GM12878 (cell line): Measurements from ENCODE around the gene LRRC26. TPM values are rescaled to one million over a fixed set of nuclear protein-coding genes. Genes with fewer than 3 reads are reported as not detected.

ENCODE experiments used
- ATAC-seq: fragments of 200-7000 bp; cut with Tn5 transposase; 3 replicates; pipeline ENCODE4 v1.9.1; 2020; ENCODE audit warnings: mild to moderate bottlenecking, moderate library complexity
- BruUV-seq: library from RNA; stranded (reverse); fragments of 400-500 nt; replicated peaks from 2 replicates; lab custom pipeline; 2021; lab: Mats Ljungman, UMichigan
- CTCF ChIA-PET: fragments of 300-600 bp; sonication (Branson Sonifier 250); formaldehyde crosslinking; extraction: SDS; loops from one replicate; lab custom pipeline; 2021; ENCODE audit warnings: inconsistent platforms; lab: Yijun Ruan, JAX
- POLR2A ChIA-PET: fragments of 350-600 bp; formaldehyde crosslinking; extraction: SDS; loops from one replicate; lab custom pipeline; 2021; ENCODE audit warnings: inconsistent platforms; lab: Charles Lee
- RAD21 ChIA-PET: fragments of 300-600 bp; sonication (Branson Sonifier 250); formaldehyde crosslinking; loops from one replicate; lab custom pipeline; 2023; ENCODE audit warnings: antibody characterized with exemption; ENCODE audit not compliant: unreplicated experiment; lab: Charles Lee
- SMC1A ChIA-PET: fragments of 300-600 bp; sonication (Branson Sonifier 250); formaldehyde crosslinking; loops from one replicate; lab custom pipeline; 2023; ENCODE audit not compliant: unreplicated experiment, uncharacterized antibody; lab: Charles Lee
- DNase-seq: peaks from one replicate; pipeline ENCODE4 v3.0.0-alpha.2; 2011; ENCODE audit warnings: low read depth, low spot score
- FAIRE-seq: peaks from 3 replicates; lab custom pipeline; 2011; peaks lifted over from hg19 to GRCh38; lab: Jason Lieb, UNC
- H2AFZ ChIP-seq: 2 replicates; pipeline ENCODE4 v1.6.0; 2011; ENCODE audit warnings: low read depth, low read length, control low read depth; ENCODE audit not compliant: control insufficient read depth
- H3K27ac ChIP-seq: 2 replicates; pipeline ENCODE4 v1.5.1; 2011; ENCODE audit warnings: control low read depth; ENCODE audit not compliant: control insufficient read depth, insufficient read depth
- H3K27me3 ChIP-seq, 2 experiments: replicated peaks in 1 of 2; 2 replicates each; pipeline versions ENCODE4 v1.6.0 to v1.6.1; 2011; ENCODE audit warnings: low read length in 1 of 2; ENCODE audit not compliant: control insufficient read depth in 2 of 2, insufficient read depth in 2 of 2
- H3K36me3 ChIP-seq, 2 experiments: 2 replicates each; pipeline ENCODE4 v1.5.1; 2011; ENCODE audit warnings: low read length in 1 of 2; ENCODE audit not compliant: control insufficient read depth in 2 of 2, insufficient read depth in 2 of 2
- H3K4me1 ChIP-seq: 2 replicates; pipeline ENCODE4 v1.6.1; 2011; ENCODE audit warnings: mild to moderate bottlenecking, low read length, moderate library complexity, mixed read lengths; ENCODE audit not compliant: control insufficient read depth, insufficient read depth
- H3K4me2 ChIP-seq: 2 replicates; pipeline ENCODE4 v1.6.0; 2011; ENCODE audit warnings: control low read depth; ENCODE audit not compliant: control insufficient read depth, insufficient read depth
- H3K4me3 ChIP-seq: fragments of 200-600 bp; sonication (generic); 2 replicates; pipeline ENCODE4 v1.5.1; 2016
- H3K79me2 ChIP-seq: 2 replicates; pipeline ENCODE4 v1.6.0; 2011; ENCODE audit warnings: low read length; ENCODE audit not compliant: control insufficient read depth, insufficient read depth
- H3K9ac ChIP-seq: 2 replicates; pipeline ENCODE4 v1.8.0; 2011; ENCODE audit warnings: low read length, control low read depth, mixed read lengths; ENCODE audit not compliant: control insufficient read depth, insufficient read depth
- H3K9me3 ChIP-seq: replicated peaks from 3 replicates; pipeline ENCODE4 v1.5.1; 2011; ENCODE audit warnings: mild to moderate bottlenecking, low read length; ENCODE audit not compliant: control insufficient read depth, insufficient read depth
- H4K20me1 ChIP-seq: 2 replicates; pipeline ENCODE4 v1.6.0; 2011; ENCODE audit not compliant: control insufficient read depth, insufficient read depth
- ATF2 ChIP-seq: IDR thresholded peaks from 2 replicates; pipeline ENCODE4 v1.6.1; 2012; ENCODE audit warnings: low read length, inconsistent platforms
- BCLAF1 ChIP-seq: fragments of 450-650 bp; IDR thresholded peaks from 2 replicates; pipeline ENCODE4 v1.6.1; 2017; ENCODE audit warnings: antibody characterized with exemption, mild to moderate bottlenecking, moderate library complexity
- CBX5 ChIP-seq: sonication (generic); IDR thresholded peaks from 2 replicates; pipeline ENCODE4 v1.6.1; 2016; ENCODE audit warnings: low read depth, moderate library complexity, mild to moderate bottlenecking, inconsistent platforms
- CHD1 ChIP-seq: IDR thresholded peaks from 2 replicates; pipeline ENCODE4 v1.6.1; 2012; ENCODE audit warnings: low read depth, low read length, improper control_type of control experiment
- CUX1 ChIP-seq: IDR thresholded peaks from 2 replicates; pipeline ENCODE4 v1.6.1; 2012; ENCODE audit warnings: improper control_type of control experiment, low read depth, low read length; ENCODE audit not compliant: insufficient replicate concordance
- EP300 ChIP-seq, 2 experiments: fragments of 150-350 bp in 1 of 2; IDR thresholded peaks; 2 replicates each; pipeline ENCODE4 v1.6.1; 2011 to 2012; ENCODE audit warnings: low read depth in 2 of 2, low read length in 2 of 2, borderline replicate concordance in 1 of 2, improper control_type of control experiment in 1 of 2, inconsistent platforms in 1 of 2; ENCODE audit not compliant: control insufficient read depth in 1 of 2
- IRF4 ChIP-seq: IDR thresholded peaks from 2 replicates; pipeline ENCODE4 v1.6.1; 2011; ENCODE audit warnings: low read depth, low read length
- NR2C1 ChIP-seq: fragments of 450-650 bp; IDR thresholded peaks from 2 replicates; pipeline ENCODE4 v1.6.1; 2017; ENCODE audit warnings: antibody characterized with exemption, mild to moderate bottlenecking, moderate library complexity
- SIN3A ChIP-seq: IDR thresholded peaks from 2 replicates; pipeline ENCODE4 v1.6.1; 2012; ENCODE audit warnings: low read depth, low read length, improper control_type of control experiment
- SREBF2 ChIP-seq: IDR thresholded peaks from 2 replicates; pipeline ENCODE4 v1.6.1; 2012; ENCODE audit warnings: mild to moderate bottlenecking, low read length
- ZNF384 ChIP-seq: IDR thresholded peaks from 2 replicates; pipeline ENCODE4 v1.6.1; 2012; ENCODE audit warnings: low read depth, mild to moderate bottlenecking, low read length, improper control_type of control experiment, borderline replicate concordance
- whole genome bisulfite sequencing: methylation state at CpG from one replicate; pipeline ENCODE4 v1.1.6; 2016; ENCODE audit warnings: low lambda C conversion rate; ENCODE audit not compliant: insufficient replicate concordance, insufficient coverage; ENCODE audit errors: missing lambda C conversion rate; 5-methylcytosine and 5-hydroxymethylcytosine counted together
- in situ Hi-C: fragments of 300-500 bp; cut with MboI; formaldehyde crosslinking; loops from 9 replicates; pipeline ENCODE4 v1.14.3; 2018; ENCODE audit warnings: mixed read lengths
- intact Hi-C: fragments of 100-400 bp; cut with micrococcal nuclease; formaldehyde crosslinking; loops from one replicate; pipeline ENCODE4 v1.14.2; 2022; ENCODE audit not compliant: unreplicated experiment
- polyA plus RNA-seq, 11 experiments: library from polyadenylated mRNA; depleted of rRNA in 4 of 11; unstranded in 6 of 11; stranded (reverse) in 5 of 11; fragments of >200 nt; fragmentation: Nextera tagmentation in 4 of 11; fragmentation: Illumina TruSeq in 1 of 11; extraction: Ambion mirVana in 4 of 11; extraction: Trizol in 1 of 11; gene quantifications; 1 replicate in 1 of 11; 2 replicates in 10 of 11; pipeline versions ENCODE4 v1.2.1 to v1.2.3, GENCODE V29; 2011 to 2016; ENCODE audit warnings: inconsistent platforms in 2 of 11, missing spikeins in 2 of 11, low read depth in 1 of 11
- total RNA-seq, 4 experiments: library from RNA; depleted of rRNA in 3 of 4; stranded (reverse); fragments of >200 nt in 3 of 4; fragmentation: Illumina TruSeq in 1 of 4; extraction: Trizol in 1 of 4; gene quantifications; 2 replicates each; pipeline versions ENCODE4 v1.2.1 to v1.2.3, GENCODE V29; 2013 to 2021

LRRC26 gene
- total and polyA plus RNA-seq, 10 of the 15 experiments (the other 5 are each of a cell fraction or from before 2014, with no cell fraction given) = 0.29 to 0.91 (median 0.64) TPM; not detected in 5

GRCh38 chr9:137129456-137130175 is 40.2 kb downstream of the LRRC26 start:
- in situ Hi-C loops (no loop called here), intact Hi-C loops (loop anchor here (1.0 to 5.0 kb wide), 2 partner anchors 21 to 58 kb away; partner anchors contain the start of genes ANAPC2 and SSNA1)
- peak overlapping the region; percentile 88 for H2AFZ ChIP-seq
- H4K20me1 ChIP-seq = no peaks in the 10 kb centered on the region
- WGBS = 1% methylated on average over 84 of the region's 86 CpGs
- peaks cover 35% of the 10 kb centered on the region for H3K79me2 ChIP-seq
- H3K4me2 ChIP-seq = peak overlapping the region; percentile 92; the same call in 1 of the 2 replicates
- peak overlapping the region; percentile 72 for H3K4me3 ChIP-seq
- no peaks in the 10 kb centered on the region for H3K36me3 ChIP-seq
- SMC1A ChIA-PET = interaction anchor here (1.2 to 2.8 kb wide), 5 partner anchors 21 to 95 kb away, joined by 3 to 28 read pairs (median 7); partner anchors contain the start of gene SSNA1
- DNase-seq (peak; percentile 75), FAIRE-seq (peak; percentile 96), ATAC-seq (peak; percentile 95)
- CTCF ChIA-PET = interaction anchor here (0.8 to 4.7 kb wide), 8 partner anchors 9 to 107 kb away, joined by 3 to 20 read pairs (median 4); partner anchors contain the start of genes GRIN1, MAN1B1 and SSNA1
- peak overlapping the region; percentile 85 for H3K9ac ChIP-seq
- no peaks in the 10 kb centered on the region for H3K27me3 ChIP-seq
- RAD21 ChIA-PET = interaction anchor here (0.5 to 3.6 kb wide), 8 partner anchors 21 to 111 kb away, joined by 3 to 54 read pairs (median 3); partner anchors contain the start of genes ANAPC2, CYSRT1, MAN1B1 and SSNA1
- H3K4me1 ChIP-seq = peaks cover 8% of the 10 kb centered on the region
- peak overlapping the region; percentile 82 for H3K27ac ChIP-seq
- no peaks in the 10 kb centered on the region for H3K9me3 ChIP-seq
- no TSS peak for BruUV-seq
- POLR2A ChIA-PET = interaction anchor here (0.6 to 7.7 kb wide), 20 partner anchors 11 to 320 kb away, joined by 3 to 166 read pairs (median 6); partner anchors contain the start of genes CYSRT1, LRRC26, MAN1B1 and RNF208
- TF ChIP-seq IRF4 (no peak), SIN3A (peak; percentile 90), BCLAF1 (no peak), CHD1 (peak; percentile 58; the same call in 1 of the 2 replicates), EP300 (IDR thresholded peaks at IDR 0.05; ENCODE audit: borderline replicate concordance in 1 of 2, control insufficient read depth in 1 of 2, low read depth in 2 of 2, low read length in 2 of 2) (no peak), CBX5 (no peak), NR2C1 (no peak), ATF2 (no peak), SREBF2 (no peak), ZNF384 (no peak), CUX1 (no peak)
